ENCODE results near the gene MYO5A. TPM values are rescaled to one million over a fixed set of nuclear protein-coding genes. Genes with fewer than 3 reads are reported as not detected.

The MYO5A gene
- polyA plus RNA-seq, 3 donors, result 6.9 to 33.5 (median 16.6) TPM

DNA sequence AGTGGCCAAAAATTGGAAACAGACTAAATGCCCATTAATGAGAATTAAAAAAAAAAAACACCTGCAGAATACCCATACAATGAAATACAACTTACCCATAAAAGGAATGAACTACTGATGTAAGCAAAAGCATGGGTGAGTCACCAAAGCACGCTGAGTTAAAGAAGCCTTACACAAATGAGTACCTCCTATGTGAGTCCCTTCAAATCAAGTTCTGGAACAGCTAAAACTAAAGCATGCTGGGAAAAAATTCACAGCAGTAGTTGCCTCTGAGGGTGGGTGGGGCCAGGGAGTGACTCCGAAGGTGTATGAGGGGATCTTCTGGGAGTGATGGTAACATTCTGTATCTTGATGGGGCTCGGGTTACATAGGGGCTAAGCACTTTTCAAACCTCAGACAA is 244.5 kb downstream of the MYO5A start:
- TF ChIP-seq, protein P1, sequence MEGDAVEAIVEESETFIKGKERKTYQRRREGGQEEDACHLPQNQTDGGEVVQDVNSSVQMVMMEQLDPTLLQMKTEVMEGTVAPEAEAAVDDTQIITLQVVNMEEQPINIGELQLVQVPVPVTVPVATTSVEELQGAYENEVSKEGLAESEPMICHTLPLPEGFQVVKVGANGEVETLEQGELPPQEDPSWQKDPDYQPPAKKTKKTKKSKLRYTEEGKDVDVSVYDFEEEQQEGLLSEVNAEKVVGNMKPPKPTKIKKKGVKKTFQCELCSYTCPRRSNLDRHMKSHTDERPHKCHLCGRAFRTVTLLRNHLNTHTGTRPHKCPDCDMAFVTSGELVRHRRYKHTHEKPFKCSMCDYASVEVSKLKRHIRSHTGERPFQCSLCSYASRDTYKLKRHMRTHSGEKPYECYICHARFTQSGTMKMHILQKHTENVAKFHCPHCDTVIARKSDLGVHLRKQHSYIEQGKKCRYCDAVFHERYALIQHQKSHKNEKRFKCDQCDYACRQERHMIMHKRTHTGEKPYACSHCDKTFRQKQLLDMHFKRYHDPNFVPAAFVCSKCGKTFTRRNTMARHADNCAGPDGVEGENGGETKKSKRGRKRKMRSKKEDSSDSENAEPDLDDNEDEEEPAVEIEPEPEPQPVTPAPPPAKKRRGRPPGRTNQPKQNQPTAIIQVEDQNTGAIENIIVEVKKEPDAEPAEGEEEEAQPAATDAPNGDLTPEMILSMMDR (IDR thresholded peaks at IDR 0.05), result no peak
- H3K4me1 ChIP-seq (ENCODE audit: control insufficient read depth in 1 of 2, insufficient read depth in 2 of 2, low read length in 2 of 2), result no peaks in the 10 kb centered on the region
- H3K27ac ChIP-seq (ENCODE audit: low read depth in 1 of 2, low read length in 2 of 2), result no peak overlapping the region
- WGBS (ENCODE audit: insufficient coverage), result no CpG with 5 or more reads among the region's 3 CpGs
- Mint-ChIP-seq H3K27ac (no peak overlapping the region), H3K27me3 (ENCODE audit: low read depth in 3 of 3) (peaks cover 0 to 1% (median 0%) of the 10 kb centered on the region in 3 donors), H3K4me1 (no peaks in the 10 kb centered on the region), H3K4me3 (no peak overlapping the region), H3K36me3 (no peaks in the 10 kb centered on the region), H3K9me3 (peaks cover 0 to 7% (median 0%) of the 10 kb centered on the region in 7 donors)
- H3K9ac ChIP-seq (ENCODE audit: insufficient read depth, low read length, poor library complexity, severe bottlenecking), result no peak overlapping the region
- no peak overlapping the region for H3K4me2 ChIP-seq (replicated peaks; ENCODE audit: extremely low read depth, low read length, poor library complexity, severe bottlenecking)
- intact Hi-C loops (cut with micrococcal nuclease), result no loop called here
- H2AFZ ChIP-seq (ENCODE audit: insufficient read depth, low read depth, low read length, poor library complexity, severe bottlenecking), result no peak overlapping the region
- no peaks in the 10 kb centered on the region for H3K27me3 ChIP-seq (ENCODE audit: control insufficient read depth in 2 of 2, insufficient read depth in 2 of 2, low read length in 2 of 2)
- no peaks in the 10 kb centered on the region for H3K9me3 ChIP-seq (replicated peaks in 1 of 2; ENCODE audit: control insufficient read depth in 1 of 2, insufficient read depth in 1 of 2, low read length in 2 of 2)
- H3K4me3 ChIP-seq (replicated peaks in 1 of 3; ENCODE audit: low read depth in 2 of 3, low read length in 3 of 3), result no peak overlapping the region
- no peaks in the 10 kb centered on the region for H4K20me1 ChIP-seq (ENCODE audit: insufficient read depth, low read length)
- no peak for DNase-seq
- no peaks in the 10 kb centered on the region for H3K36me3 ChIP-seq (replicated peaks in 1 of 2; ENCODE audit: control insufficient read depth in 1 of 2, insufficient read depth in 2 of 2, low read length in 2 of 2)
- no peaks in the 10 kb centered on the region for H3K79me2 ChIP-seq (ENCODE audit: insufficient read depth, low read length)

- no peaks in the 10 kb centered on the region for H3K36me3 Mint-ChIP-seq
- intact Hi-C loops (cut with micrococcal nuclease), result no loop called here
- TF ChIP-seq, protein P1 (IDR thresholded peaks at IDR 0.05), result no peak
- Histone ChIP-seq H3K4me3 (replicated peaks in 1 of 3; ENCODE audit: low read depth in 2 of 3, low read length in 3 of 3) (no peak overlapping the region), H3K36me3 (replicated peaks in 1 of 2; ENCODE audit: control insufficient read depth in 1 of 2, insufficient read depth in 2 of 2, low read length in 2 of 2) (no peaks in the 10 kb centered on the region), H3K79me2 (ENCODE audit: insufficient read depth, low read length) (no peaks in the 10 kb centered on the region), H3K27ac (ENCODE audit: low read depth in 1 of 2, low read length in 2 of 2) (no peak overlapping the region), H3K9ac (ENCODE audit: insufficient read depth, low read length, poor library complexity, severe bottlenecking) (no peak overlapping the region), H3K4me1 (ENCODE audit: control insufficient read depth in 1 of 2, insufficient read depth in 2 of 2, low read length in 2 of 2) (no peaks in the 10 kb centered on the region), H4K20me1 (ENCODE audit: insufficient read depth, low read length) (no peaks in the 10 kb centered on the region), H3K27me3 (ENCODE audit: control insufficient read depth in 2 of 2, insufficient read depth in 2 of 2, low read length in 2 of 2) (no peaks in the 10 kb centered on the region), H2AFZ (ENCODE audit: insufficient read depth, low read depth, low read length, poor library complexity, severe bottlenecking) (no peak overlapping the region), H3K4me2 (replicated peaks; ENCODE audit: extremely low read depth, low read length, poor library complexity, severe bottlenecking) (no peak overlapping the region), H3K9me3 (replicated peaks in 1 of 2; ENCODE audit: control insufficient read depth in 1 of 2, insufficient read depth in 1 of 2, low read length in 2 of 2) (no peaks in the 10 kb centered on the region)
- H3K27me3 Mint-ChIP-seq (ENCODE audit: low read depth in 3 of 3), result no peaks in the 10 kb centered on the region
- DNase-seq, result no peak
- WGBS (ENCODE audit: insufficient coverage), result no CpG with 5 or more reads among the region's 6 CpGs
- no peak overlapping the region for H3K4me3 Mint-ChIP-seq
- no peak overlapping the region for H3K27ac Mint-ChIP-seq
- peaks cover 0 to 7% (median 0%) of the 10 kb centered on the region in 7 donors for H3K9me3 Mint-ChIP-seq
- no peaks in the 10 kb centered on the region for H3K4me1 Mint-ChIP-seq
These were observed 245.4 kb downstream of the MYO5A start for GRCh38 chr15:52283281-52283680.
